NCI-H226 (cell line): Measurements from ENCODE around the gene ZNF292.
"Not testable (repeated sequence)": the region's sequence is repeated elsewhere in the genome, so short reads cannot be mapped to it uniquely, and the experiment has no call there.

ENCODE experiments used
- DNase-seq: peaks from one replicate; pipeline ENCODE4 v3.0.0-alpha.2; 2015

ZNF292 gene

GRCh38 chr6:87154993-87155841 lies at the start of gene ZNF292:
TSS of gene ZNF292 (plus strand) at chr6:87155565. CDS start at chr6:87155592, 27 bp downstream.
- DNase-seq, result peak; percentile 98

- DNase-seq, result no peak
Measured at GRCh38 chr6:87105823-87106222, 49.5 kb upstream of the ZNF292 start.

- DNase-seq, result no peak
Measured at GRCh38 chr6:87110636-87111035, 44.7 kb upstream of the ZNF292 start.

- DNase-seq, result no peak
Measured at GRCh38 chr6:87115402-87116135, 39.8 kb upstream of the ZNF292 start.

- DNase-seq, result no peak
Measured at GRCh38 chr6:87116922-87117321, 38.4 kb upstream of the ZNF292 start.

GRCh38 chr6:87118054-87118453 lies 37.3 kb upstream of the ZNF292 start:
- no peak for DNase-seq

- DNase-seq, result no peak
Measured at GRCh38 chr6:87122477-87122876, 32.9 kb upstream of the ZNF292 start.

GRCh38 chr6:87124074-87124473 lies 31.3 kb upstream of the ZNF292 start:
- DNase-seq, result no peak

- DNase-seq, result no peak
Measured at GRCh38 chr6:87126501-87126900, 28.9 kb upstream of the ZNF292 start.

- DNase-seq, result no peak
Measured at GRCh38 chr6:87127737-87128136, 27.6 kb upstream of the ZNF292 start.

GRCh38 chr6:87136963-87137362 lies 18.4 kb upstream of the ZNF292 start:
- no peak for DNase-seq

- no peak for DNase-seq
Measured at GRCh38 chr6:87139236-87139635, 16.1 kb upstream of the ZNF292 start.

- DNase-seq, result not testable (repeated sequence)
Measured at GRCh38 chr6:87139927-87140326, 15.4 kb upstream of the ZNF292 start.

- no peak for DNase-seq
Measured at GRCh38 chr6:87146363-87146762, 9.0 kb upstream of the ZNF292 start.

- no peak for DNase-seq
Measured at GRCh38 chr6:87150406-87150805, 5.0 kb upstream of the ZNF292 start.

GRCh38 chr6:87151471-87151780 lies 3.9 kb upstream of the ZNF292 start:
- DNase-seq, result no peak

- no peak for DNase-seq
Measured at GRCh38 chr6:87151781-87152525, 3.4 kb upstream of the ZNF292 start.

- DNase-seq, result no peak
Measured at GRCh38 chr6:87152526-87152955, 2.8 kb upstream of the ZNF292 start.

- no peak for DNase-seq
Measured at GRCh38 chr6:87154641-87154992, 748 bp upstream of the ZNF292 start.

GRCh38 chr6:87155842-87156815 lies 764 bp downstream of the ZNF292 start:
- DNase-seq, result peak; percentile 34

GRCh38 chr6:87157596-87157995 lies 2.2 kb downstream of the ZNF292 start:
- not testable (repeated sequence) for DNase-seq

- DNase-seq, result no peak
Measured at GRCh38 chr6:87161299-87161698, 5.9 kb downstream of the ZNF292 start.
